Activated gamma-delta T cell (primary cell): ENCODE results near the gene SORBS1.

Source experiments
- DNase-seq: peaks from one replicate; lab custom pipeline; 2025; lab: John Stamatoyannopoulos, UW

SORBS1 gene

DNA sequence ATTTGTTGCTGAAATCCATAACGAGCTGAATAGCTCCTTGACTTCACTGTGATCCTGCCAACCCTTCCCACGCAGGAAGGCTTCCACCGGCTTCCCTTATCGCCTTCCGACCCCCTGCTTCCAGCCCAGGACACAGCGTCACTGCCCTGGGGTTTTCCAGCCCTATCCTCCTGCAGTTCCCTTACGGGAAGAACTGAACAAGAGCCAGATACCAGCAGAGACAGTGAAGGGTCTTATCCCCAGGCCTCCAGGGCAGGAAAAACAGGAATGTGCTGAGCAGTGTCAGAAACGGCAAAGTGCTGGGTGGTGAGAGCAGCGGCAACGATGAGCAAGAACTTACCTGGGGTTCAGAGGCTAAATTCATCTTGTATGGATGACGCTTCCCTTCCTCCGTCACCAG, 292.7 kb downstream of the SORBS1 start:
- no peak for DNase-seq

DNA sequence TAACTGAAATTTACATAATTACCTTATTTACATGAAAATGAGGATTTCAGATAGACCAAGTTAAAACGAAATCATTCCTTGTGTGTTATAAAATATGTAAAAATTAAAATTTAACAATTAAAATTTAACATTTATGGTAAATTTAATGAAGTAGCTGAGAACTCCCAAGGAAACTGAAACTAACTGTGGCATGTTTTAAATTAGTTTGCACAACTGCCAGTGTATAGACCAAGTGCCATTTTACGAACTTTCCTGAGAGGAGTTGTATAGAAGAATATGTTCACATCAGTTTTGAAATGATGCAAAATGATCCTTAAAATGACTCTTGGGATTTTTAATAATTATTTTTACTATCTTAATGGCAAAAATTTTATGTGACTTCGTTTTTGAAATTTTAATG, 293.9 kb downstream of the SORBS1 start:
- no peak for DNase-seq

GRCh38 chr10:95266674-95267095, 294.5 kb downstream of the SORBS1 start:
- DNase-seq, result no peak

GRCh38 chr10:95265572-95265971, 295.6 kb downstream of the SORBS1 start:
- no peak for DNase-seq

DNA sequence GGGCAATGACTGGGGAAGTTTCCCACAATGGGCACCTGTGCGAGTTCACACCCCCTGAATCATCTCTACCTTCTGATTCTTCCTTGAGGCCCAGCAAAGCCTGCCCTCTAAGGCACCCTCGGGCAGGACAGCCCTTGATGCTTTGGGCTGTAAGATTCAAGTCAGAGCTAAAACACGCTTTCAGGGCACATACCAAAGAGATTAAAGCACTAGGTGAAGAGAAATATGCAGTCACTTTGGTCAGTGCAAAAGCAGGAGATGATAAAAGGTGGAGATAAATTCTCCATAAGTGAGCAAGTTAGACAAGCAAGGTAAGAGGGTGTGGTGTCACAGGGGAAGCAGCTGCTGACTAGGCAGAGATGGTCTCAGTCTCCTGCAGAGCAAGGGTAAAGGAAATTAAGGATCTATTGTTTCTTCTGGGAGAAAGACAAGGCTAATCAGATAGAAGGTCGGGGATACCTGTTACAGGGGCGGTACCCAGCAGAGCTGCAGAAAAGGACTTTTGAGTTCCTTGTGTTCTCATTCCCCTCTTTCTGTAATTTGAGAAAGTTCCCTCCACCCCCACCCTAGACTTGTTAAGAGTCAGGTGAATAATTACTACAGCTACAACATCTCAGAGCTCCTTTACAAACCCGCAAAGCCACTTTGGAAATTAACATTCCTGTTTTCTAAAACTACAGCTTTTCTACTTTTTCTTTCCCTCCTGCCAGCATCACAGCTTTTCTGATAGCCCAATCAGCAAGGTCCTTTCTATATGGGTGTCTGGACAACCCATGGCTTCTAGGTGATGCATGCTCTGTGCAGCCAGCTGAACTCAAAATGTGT, 296.7 kb downstream of the SORBS1 start:
- DNase-seq, result no peak

DNA sequence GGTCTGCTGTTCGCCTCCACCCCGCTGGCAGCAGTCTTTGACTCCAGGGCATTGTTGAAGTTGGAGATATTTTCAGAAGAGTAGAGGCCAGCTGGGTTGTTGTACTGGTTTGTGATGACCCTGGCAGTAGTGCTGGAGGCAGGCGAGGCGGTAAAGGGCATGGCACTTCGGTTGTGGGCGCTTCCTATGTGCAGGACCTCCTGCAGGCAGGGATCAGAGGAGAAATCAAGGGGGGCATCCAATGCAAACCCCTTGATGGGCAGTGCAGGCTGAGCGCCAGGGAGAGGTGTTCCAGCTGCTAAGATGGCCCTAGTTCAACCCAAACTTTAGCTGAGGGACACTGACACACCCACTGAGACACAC, 297.3 kb downstream of the SORBS1 start:
- no peak for DNase-seq

DNA sequence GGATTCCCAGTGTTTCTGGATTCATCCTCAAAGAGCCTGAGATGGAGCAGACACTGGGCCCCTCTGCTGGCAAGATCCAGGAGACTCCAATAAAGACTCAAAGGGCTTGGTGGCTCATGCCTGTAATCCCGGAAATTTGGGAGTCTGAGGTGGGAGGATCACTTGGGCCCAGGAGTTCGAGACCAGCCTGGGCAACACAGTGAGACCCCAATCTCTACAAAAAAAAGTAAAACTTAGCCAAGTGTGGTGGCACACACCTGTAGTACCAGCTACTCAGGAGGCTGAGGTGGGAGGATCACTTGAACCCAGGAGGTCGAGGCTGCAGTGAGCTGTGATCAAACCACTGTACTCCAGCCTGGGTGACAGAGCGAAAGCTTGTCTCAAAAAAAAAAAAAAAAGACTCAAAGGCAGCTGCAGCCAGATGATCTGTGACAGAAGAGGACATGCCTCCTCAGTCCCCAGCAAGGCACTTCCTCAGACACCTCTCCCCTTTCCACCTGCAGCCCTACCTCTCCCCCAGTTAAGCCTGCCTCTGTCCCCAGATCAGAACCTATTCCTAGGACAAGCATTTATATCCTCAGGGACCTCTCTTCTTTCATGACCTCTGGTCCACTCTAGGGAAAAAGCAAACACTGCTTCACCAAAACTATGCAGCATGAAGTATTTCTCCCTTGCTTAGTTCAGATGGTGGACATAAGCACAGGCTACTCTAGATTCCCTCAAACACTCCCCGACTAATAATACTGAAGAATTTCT, 298.2 kb downstream of the SORBS1 start:
- no peak for DNase-seq

- DNase-seq, result no peak
These were observed 299.2 kb downstream of the SORBS1 start for GRCh38 chr10:95261926-95262325.
